ENCODE data around the gene PYGB.

DNA sequence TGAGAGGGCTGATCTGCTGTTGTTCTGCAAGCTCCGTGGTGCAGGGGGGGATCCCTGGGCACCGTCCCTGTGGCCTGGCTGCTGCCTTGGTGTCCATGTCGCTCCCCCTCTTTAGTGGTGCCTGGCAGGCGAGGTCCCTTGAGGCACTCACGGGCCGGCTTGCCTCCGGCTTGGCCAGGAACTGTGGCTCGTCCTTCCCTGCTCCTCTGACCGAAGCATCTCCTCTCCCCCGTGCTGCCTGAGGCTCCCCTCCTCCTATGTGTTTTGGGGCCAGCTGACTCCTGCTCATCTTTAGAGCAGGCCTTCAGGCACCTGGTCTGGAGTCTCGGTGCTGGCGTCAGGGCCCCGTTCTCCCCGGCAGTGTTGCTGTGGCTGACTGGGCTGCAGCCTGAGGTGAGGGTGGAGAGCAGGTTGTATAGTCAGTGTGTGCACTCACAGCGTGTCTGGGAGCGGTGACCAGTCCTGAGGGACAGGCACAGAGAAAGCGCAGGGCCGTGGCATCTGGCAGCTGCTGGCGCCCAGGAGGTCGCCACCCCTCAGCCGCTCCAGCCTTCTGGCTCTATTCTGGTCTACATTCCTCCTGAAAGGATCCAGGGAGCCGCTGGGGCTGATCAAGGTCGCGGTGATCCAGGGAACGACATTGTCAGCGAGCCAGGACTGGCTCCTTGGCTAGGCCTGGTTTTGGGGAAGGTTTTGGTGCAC is 43.7 kb downstream of the PYGB start:
- TF ChIP-seq SPI1 (IDR thresholded peaks at IDR 0.05; ENCODE audit: low read depth, low read length) = no peak
- no peak for TF ChIP-seq POLR2AphosphoS5 (IDR thresholded peaks at IDR 0.05; ENCODE audit: low read depth, low read length)
- no peak for TF ChIP-seq POLR2A (IDR thresholded peaks at IDR 0.05; ENCODE audit: low read depth, low read length)
- no peak for TF ChIP-seq TAF1 (IDR thresholded peaks at IDR 0.05; ENCODE audit: low read depth, low read length)
- no peak for TF ChIP-seq PAX5 (IDR thresholded peaks at IDR 0.05; ENCODE audit: insufficient read depth, low read length, severe bottlenecking)
